Activated naive CD4-positive, alpha-beta T cell treated with anti-CD3 and anti-CD28 coated beads, Interleukin-2, amount 50 U/mL, for 24 hours (primary cell): ENCODE measurements around the gene APOL4.
A peak's percentile ranks its signal among the peaks of the same experiment; 100 is the strongest.
"Not testable (repeated sequence)": the region's sequence is repeated elsewhere in the genome, so short reads cannot be mapped to it uniquely, and the experiment has no call there.

Experiments used
- H3K27ac Mint-ChIP-seq: one replicate; pipeline ENCODE4 v1.8.0; 2021; ENCODE audit warnings: mild to moderate bottlenecking, mixed read lengths
- H3K27me3 Mint-ChIP-seq: one replicate; pipeline ENCODE4 v1.8.0; 2021; ENCODE audit warnings: mixed read lengths
- H3K36me3 Mint-ChIP-seq: one replicate; pipeline ENCODE4 v1.8.0; 2021; ENCODE audit warnings: mixed read lengths
- H3K4me1 Mint-ChIP-seq: one replicate; pipeline ENCODE4 v1.8.0; 2021; ENCODE audit warnings: mixed read lengths
- H3K4me3 Mint-ChIP-seq: one replicate; pipeline ENCODE4 v1.8.0; 2021; ENCODE audit warnings: mild to moderate bottlenecking, mixed read lengths
- H3K9me3 Mint-ChIP-seq: one replicate; pipeline ENCODE4 v1.8.0; 2021; ENCODE audit warnings: mixed read lengths

The APOL4 gene

DNA sequence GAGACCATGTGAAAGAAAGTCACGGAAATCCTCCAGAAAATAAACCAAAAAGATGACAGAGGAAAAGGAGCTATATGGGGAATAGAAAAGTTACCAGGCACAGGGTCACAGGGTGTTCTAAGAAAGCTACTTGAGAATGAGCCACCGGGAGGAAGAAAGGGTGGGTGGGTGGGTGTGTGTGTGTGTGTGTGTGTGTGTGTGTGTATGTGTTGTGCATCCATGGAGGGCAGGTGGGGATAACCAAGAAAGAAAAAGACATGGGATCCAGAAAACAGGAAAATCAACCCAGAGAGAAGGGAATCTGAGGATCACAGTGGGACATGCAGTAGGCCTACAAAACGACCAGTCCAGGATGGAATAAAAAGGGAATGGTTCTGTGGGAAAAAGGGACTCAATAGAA, 34.0 kb upstream of the APOL4 start:
- H3K4me3 Mint-ChIP-seq = peak overlapping the region; percentile 97
- peaks cover 58% of the 10 kb centered on the region for H3K4me1 Mint-ChIP-seq
- no peaks in the 10 kb centered on the region for H3K27me3 Mint-ChIP-seq
- peak overlapping the region; percentile 91 for H3K27ac Mint-ChIP-seq
- H3K9me3 Mint-ChIP-seq = no peaks in the 10 kb centered on the region
- peaks cover 37% of the 10 kb centered on the region for H3K36me3 Mint-ChIP-seq

- H3K4me3 Mint-ChIP-seq = peak overlapping the region; percentile 24
- H3K27ac Mint-ChIP-seq = peak overlapping the region; percentile 79
- H3K27me3 Mint-ChIP-seq = no peaks in the 10 kb centered on the region
- H3K36me3 Mint-ChIP-seq = peaks cover 39% of the 10 kb centered on the region
- H3K9me3 Mint-ChIP-seq = no peaks in the 10 kb centered on the region
- peaks cover 55% of the 10 kb centered on the region for H3K4me1 Mint-ChIP-seq
Observed at GRCh38 chr22:36234919-36235318, 33.3 kb upstream of the APOL4 start.

- H3K27me3 Mint-ChIP-seq = no peaks in the 10 kb centered on the region
- peak overlapping the region; percentile 15 for H3K27ac Mint-ChIP-seq
- no peak overlapping the region for H3K4me3 Mint-ChIP-seq
- H3K4me1 Mint-ChIP-seq = peaks cover 48% of the 10 kb centered on the region
- H3K9me3 Mint-ChIP-seq = no peaks in the 10 kb centered on the region
- H3K36me3 Mint-ChIP-seq = peaks cover 39% of the 10 kb centered on the region
Observed at GRCh38 chr22:36234213-36234612, 32.6 kb upstream of the APOL4 start.

GRCh38 chr22:36233796-36234195, 32.2 kb upstream of the APOL4 start:
- Mint-ChIP-seq H3K36me3 (peaks cover 39% of the 10 kb centered on the region), H3K9me3 (no peaks in the 10 kb centered on the region), H3K27ac (no peak overlapping the region), H3K4me1 (peaks cover 46% of the 10 kb centered on the region), H3K4me3 (no peak overlapping the region), H3K27me3 (no peaks in the 10 kb centered on the region)

GRCh38 chr22:36232715-36233401, 31.2 kb upstream of the APOL4 start:
- no peak overlapping the region for H3K27ac Mint-ChIP-seq
- H3K4me1 Mint-ChIP-seq = peaks cover 39% of the 10 kb centered on the region
- no peaks in the 10 kb centered on the region for H3K27me3 Mint-ChIP-seq
- peaks cover 39% of the 10 kb centered on the region for H3K36me3 Mint-ChIP-seq
- H3K9me3 Mint-ChIP-seq = no peaks in the 10 kb centered on the region
- H3K4me3 Mint-ChIP-seq = no peak overlapping the region

DNA sequence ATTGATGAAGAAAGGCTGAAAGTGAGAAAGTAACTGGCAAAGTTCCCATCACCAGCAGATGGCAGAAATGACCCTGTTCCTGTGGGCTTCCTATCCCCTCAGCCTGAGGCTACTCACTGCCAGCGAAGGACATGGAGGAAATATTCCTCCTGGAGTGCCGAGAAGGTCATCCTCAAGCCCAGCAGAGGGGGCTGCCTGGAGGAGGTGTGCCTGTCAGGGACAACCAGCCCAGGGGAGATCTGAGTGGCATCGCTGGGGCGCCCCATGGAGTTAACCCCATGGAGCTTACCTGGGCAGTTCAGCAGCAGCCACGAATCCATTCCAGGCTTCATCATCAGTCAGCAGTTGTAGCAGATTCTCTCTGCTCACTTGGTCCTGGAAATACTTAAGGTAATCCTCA, 29.4 kb upstream of the APOL4 start:
- Mint-ChIP-seq H3K4me1 (peaks cover 23% of the 10 kb centered on the region), H3K36me3 (peaks cover 40% of the 10 kb centered on the region)
- not testable (repeated sequence) for H3K4me3 Mint-ChIP-seq, H3K27ac Mint-ChIP-seq, H3K9me3 Mint-ChIP-seq, H3K27me3 Mint-ChIP-seq

DNA sequence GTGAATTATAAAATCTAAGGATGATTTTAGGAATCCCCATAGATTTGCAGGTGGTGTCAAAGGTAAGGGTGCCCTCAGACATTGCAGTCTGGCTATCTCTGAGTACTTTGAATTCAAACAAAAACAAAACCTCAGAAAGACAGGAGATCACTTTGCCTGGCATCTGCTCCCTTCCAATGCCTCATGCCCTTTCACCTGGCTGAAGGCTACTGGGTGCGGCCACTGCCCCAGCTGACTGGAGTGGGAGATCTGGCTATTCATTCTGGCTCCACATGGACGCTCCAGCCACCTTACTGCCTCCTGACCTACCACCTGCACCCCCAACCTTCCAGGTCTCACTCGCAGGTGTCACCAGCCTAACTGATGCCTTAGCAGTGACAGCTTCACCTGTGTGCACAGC, 28.0 kb upstream of the APOL4 start:
- not testable (repeated sequence) for H3K4me3 Mint-ChIP-seq, H3K4me1 Mint-ChIP-seq, H3K27ac Mint-ChIP-seq, H3K27me3 Mint-ChIP-seq, H3K9me3 Mint-ChIP-seq
- H3K36me3 Mint-ChIP-seq = peaks cover 26% of the 10 kb centered on the region

DNA sequence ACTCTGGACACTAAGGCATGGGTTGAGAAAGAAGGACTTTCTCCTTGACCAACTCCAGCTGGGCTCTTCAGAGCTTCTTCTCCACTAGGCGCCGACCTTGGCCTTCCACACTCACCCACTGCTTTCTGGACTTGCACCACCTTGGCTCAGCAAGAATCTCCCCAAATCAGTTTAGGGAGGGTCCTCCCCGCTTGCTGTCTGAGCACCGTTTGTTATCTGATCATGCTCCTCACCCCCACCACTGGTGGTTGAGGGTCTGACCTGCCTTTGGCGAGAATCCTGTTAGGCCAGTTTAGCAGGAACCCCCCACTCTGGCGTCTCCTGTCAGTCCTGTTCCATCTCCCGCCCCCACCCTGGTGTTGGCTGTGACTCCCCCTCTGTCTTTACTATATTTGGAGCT, 27.3 kb upstream of the APOL4 start:
- Mint-ChIP-seq H3K36me3 (peaks cover 22% of the 10 kb centered on the region), H3K4me3 (no peak overlapping the region), H3K4me1 (peaks cover 2% of the 10 kb centered on the region), H3K9me3 (no peaks in the 10 kb centered on the region), H3K27ac (no peak overlapping the region), H3K27me3 (no peaks in the 10 kb centered on the region)

- Mint-ChIP-seq H3K27ac (peak overlapping the region; percentile 17), H3K36me3 (peaks cover 20% of the 10 kb centered on the region)
- H3K9me3 Mint-ChIP-seq, H3K27me3 Mint-ChIP-seq, H3K4me1 Mint-ChIP-seq, H3K4me3 Mint-ChIP-seq: not testable (repeated sequence)
Observed at GRCh38 chr22:36228369-36228768, 26.8 kb upstream of the APOL4 start.

DNA sequence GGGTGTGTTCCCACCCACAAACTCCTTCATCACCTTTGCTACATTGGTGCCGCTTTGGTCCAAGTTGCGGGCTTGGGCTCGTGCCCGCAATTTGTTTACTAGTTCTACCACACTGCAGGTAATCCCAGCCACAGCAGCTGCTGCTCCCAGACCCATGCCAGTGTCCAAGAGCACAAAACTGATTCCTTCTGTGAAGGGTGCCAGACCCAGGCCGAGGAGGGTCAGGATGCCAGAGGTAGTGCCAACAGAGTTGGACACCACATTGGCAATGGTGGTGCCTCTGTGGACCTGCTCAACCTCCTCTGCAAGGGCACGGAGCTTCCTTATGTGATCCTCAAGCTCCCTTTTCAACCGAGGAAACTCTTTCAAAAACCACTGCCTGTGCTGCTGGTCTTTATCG, 26.2 kb upstream of the APOL4 start:
- Mint-ChIP-seq H3K9me3 (no peaks in the 10 kb centered on the region), H3K4me3 (no peak overlapping the region), H3K27ac (no peak overlapping the region), H3K4me1 (no peaks in the 10 kb centered on the region), H3K27me3 (no peaks in the 10 kb centered on the region), H3K36me3 (peaks cover 20% of the 10 kb centered on the region)

DNA sequence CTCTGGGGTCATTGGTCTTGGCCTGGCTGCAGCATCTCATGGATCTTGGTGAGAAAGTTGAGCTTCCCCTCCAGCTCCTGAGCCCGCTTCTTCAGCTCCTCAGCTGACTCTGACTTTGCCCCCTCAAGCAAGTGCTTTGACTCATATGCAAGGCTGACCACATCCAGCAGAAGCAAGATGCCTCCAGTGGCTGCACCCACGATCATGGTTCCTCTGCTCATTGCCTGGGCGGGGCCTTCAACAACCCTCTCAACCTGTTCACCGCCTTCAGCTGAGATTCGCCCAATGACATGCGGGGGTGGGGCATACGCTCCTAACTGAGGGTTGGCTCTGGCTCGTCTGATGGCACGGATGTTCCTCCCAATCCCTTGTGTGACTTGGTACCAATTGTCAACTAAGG, 25.8 kb upstream of the APOL4 start:
- H3K4me1 Mint-ChIP-seq = peaks cover 3% of the 10 kb centered on the region
- H3K9me3 Mint-ChIP-seq = no peaks in the 10 kb centered on the region
- peaks cover 18% of the 10 kb centered on the region for H3K36me3 Mint-ChIP-seq
- H3K27ac Mint-ChIP-seq = no peak overlapping the region
- H3K27me3 Mint-ChIP-seq = no peaks in the 10 kb centered on the region
- H3K4me3 Mint-ChIP-seq = no peak overlapping the region

DNA sequence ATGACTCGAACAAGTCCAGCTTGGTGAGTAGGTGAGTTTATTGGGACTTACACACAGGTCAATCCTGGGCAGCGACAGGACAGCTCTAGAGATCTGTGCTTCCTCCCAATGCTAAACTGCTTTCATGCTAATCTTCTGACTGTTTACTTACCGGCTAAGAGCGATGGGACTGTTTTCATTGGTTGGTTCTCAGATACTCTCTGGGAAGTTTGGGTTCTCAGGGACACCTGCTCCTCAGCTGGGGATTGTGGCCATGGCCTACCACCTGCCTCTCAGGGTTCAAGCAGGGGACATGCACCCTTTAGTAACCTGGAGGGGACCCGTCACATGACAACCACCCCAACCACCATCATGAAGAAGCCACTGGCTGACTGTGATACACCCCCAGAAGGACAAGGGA, 24.6 kb upstream of the APOL4 start:
- Mint-ChIP-seq H3K36me3 (peaks cover 11% of the 10 kb centered on the region), H3K27ac (no peak overlapping the region), H3K9me3 (no peaks in the 10 kb centered on the region), H3K4me3 (no peak overlapping the region), H3K27me3 (no peaks in the 10 kb centered on the region), H3K4me1 (peaks cover 15% of the 10 kb centered on the region)

GRCh38 chr22:36225333-36225922, 23.8 kb upstream of the APOL4 start:
- no peak overlapping the region for H3K27ac Mint-ChIP-seq

DNA sequence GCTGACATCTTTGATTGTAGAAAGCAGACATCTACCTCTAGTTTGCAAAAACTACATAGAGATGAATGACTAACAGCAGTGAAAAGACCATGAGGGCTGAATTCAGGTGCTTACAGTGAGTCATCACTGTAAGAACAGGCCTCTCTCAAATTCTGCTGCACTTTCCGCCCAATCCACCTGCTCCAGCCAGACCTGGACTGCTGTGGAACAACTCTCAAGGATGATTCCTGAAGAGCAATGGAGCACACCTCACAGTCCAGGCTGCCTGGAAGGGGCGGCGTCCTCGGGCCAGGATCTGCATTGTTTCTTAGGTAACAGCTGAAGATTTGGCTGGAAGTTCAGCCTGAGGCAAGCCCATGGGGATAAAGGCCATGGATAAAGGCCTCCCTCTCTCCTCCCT, 22.6 kb upstream of the APOL4 start:
- Mint-ChIP-seq H3K27ac (no peak overlapping the region), H3K27me3 (no peaks in the 10 kb centered on the region), H3K36me3 (peaks cover 10% of the 10 kb centered on the region), H3K9me3 (no peaks in the 10 kb centered on the region), H3K4me3 (no peak overlapping the region), H3K4me1 (peaks cover 24% of the 10 kb centered on the region)

More at GRCh38 chr22:36225333-36225922, 23.8 kb upstream of the APOL4 start:
- H3K36me3 Mint-ChIP-seq = peaks cover 11% of the 10 kb centered on the region
- no peaks in the 10 kb centered on the region for H3K27me3 Mint-ChIP-seq
- H3K4me3 Mint-ChIP-seq = no peak overlapping the region
- peaks cover 20% of the 10 kb centered on the region for H3K4me1 Mint-ChIP-seq
- no peaks in the 10 kb centered on the region for H3K9me3 Mint-ChIP-seq

DNA sequence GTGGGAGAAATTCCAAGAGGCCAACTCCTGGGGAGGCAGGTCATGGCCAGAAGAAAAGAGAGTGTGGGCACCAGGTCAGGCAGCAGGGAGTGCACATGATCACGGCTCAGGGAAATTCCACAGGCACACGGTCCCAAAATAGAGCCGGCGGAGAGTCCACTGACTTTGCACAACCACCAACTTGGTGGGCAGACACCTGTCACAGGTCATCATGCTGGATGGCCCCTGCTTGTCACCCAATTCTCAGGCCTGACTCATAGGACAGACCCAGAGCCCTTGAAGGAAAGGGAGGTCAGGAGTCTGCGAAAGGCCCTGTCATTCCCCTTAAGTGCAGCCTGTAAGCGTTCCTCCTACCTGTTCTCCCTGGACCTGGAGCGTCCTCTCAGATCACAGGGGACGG, 21.9 kb upstream of the APOL4 start:
- Mint-ChIP-seq H3K36me3 (peaks cover 8% of the 10 kb centered on the region), H3K9me3 (no peaks in the 10 kb centered on the region), H3K4me1 (peaks cover 24% of the 10 kb centered on the region), H3K27me3 (no peaks in the 10 kb centered on the region), H3K4me3 (no peak overlapping the region), H3K27ac (no peak overlapping the region)

- Mint-ChIP-seq H3K9me3 (no peaks in the 10 kb centered on the region), H3K27me3 (no peaks in the 10 kb centered on the region), H3K4me3 (no peak overlapping the region), H3K4me1 (peaks cover 24% of the 10 kb centered on the region), H3K36me3 (peaks cover 7% of the 10 kb centered on the region), H3K27ac (no peak overlapping the region)
Observed at GRCh38 chr22:36222887-36223450, 21.4 kb upstream of the APOL4 start.
